HG02759 (cell line): ENCODE measurements around the gene NGEF.
"Not testable (repeated sequence)": the region's sequence is repeated elsewhere in the genome, so short reads cannot be mapped to it uniquely, and the experiment has no call there.

Experiments used
- ATAC-seq: cut with Tn5 transposase; IDR thresholded peaks from one replicate; pipeline ENCODE4 v1.9.1; 2021; ENCODE audit warnings: mild to moderate bottlenecking, moderate library complexity; ENCODE audit not compliant: unreplicated experiment

The NGEF gene

GRCh38 chr2:232929303-232930058 is 83.6 kb downstream of the NGEF start:
- no peak for ATAC-seq

DNA sequence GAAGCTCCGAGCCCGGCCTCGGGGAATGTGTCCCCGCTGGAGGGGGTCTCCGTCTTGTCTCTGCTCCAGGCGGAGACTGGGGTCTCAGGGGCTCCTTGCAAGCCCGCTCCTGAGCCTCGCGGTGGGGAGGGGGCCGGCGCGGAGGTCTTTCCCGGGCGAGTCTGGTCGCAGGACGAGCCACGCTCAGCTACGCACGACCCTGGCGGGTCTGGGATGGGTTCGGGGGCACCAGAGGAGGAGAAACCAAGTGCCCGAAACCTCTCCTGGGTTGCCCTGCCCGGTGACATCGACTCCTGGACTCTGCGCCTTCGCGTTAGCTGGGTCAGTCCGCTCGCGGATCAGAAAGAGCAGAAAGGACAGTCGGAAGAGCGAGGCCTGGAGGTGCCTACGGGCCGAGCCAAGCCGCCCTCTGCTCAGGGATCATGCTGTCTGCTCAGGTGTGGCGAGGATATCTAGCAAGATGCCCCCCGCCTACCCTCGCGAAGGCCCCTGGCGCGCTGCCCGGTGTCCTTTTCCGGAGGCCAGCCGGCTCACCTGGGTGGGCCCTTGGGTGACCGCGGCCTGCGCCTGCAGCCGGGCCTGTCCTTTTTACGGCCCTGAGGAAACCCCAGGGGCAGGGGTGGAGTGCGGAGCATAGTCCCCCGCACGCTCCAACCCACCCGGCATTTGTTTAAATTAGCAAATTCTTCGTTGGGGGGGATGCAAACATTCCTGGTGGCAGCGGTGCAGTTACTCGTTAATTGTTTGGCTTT is 84.3 kb downstream of the NGEF start:
- ATAC-seq: no peak

- no peak for ATAC-seq
Measured at GRCh38 chr2:232927793-232928550, 85.1 kb downstream of the NGEF start.

DNA sequence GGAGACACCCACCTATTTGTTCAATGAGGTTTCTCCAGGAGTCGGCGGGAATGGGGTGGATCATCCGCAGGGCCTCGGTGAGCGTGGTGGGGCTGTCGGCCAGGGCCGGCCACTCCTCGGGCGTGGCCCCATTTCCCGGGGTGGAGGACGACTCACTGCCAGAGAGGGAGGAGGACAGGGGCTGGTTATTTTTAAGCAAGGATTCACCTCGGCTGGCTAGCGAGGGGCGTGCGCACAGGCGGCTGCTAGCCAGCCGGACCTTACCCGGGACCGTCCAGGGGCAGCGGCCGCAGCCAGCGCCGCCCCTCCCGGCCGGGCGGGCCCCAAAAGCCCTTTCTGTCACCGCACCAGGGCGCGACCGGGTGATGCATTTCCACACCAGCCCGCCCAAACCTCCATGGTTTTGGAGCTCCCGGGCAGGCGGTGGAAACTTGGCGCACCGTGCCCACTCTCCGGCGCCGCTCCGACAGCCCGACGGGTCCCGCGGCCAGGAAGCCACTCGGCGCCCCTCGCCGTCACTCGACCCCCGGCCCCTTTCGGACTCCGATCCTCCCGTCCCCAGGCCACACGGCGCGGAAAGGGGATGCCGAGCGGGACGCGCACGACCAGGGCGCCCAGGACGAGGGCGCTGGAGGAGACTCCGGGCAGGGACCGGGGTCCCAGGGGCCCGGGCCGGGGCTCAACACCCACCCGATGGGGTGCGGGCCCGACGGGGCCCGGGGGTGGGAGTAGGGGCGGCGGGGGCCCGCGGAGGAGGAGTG is 85.8 kb downstream of the NGEF start:
- no peak for ATAC-seq

DNA sequence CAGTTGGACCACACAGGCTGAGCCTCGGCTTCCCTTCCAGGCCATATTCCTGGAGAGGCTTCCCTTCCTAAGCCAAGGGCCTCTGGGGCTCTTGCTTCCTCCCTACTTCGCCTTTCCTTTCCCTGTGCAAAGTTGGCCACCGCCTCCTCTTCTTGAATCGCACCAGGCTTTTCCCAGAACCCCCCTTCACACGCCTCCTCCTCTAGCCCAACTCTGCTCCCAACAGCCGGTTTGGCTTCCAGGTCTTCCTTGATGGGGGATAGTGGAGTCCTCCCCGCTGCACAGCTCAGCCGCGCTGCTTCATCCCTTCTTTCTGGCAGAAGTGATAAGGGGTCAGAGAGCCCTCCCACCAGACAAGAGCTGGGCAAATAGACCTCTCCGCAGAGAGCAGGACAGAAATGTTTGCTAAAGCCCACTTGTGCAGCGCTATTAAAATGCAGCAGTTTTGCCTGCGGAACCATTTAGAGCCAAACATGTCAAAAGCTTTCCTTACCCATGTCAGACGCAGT is 86.6 kb downstream of the NGEF start:
- no peak for ATAC-seq

DNA sequence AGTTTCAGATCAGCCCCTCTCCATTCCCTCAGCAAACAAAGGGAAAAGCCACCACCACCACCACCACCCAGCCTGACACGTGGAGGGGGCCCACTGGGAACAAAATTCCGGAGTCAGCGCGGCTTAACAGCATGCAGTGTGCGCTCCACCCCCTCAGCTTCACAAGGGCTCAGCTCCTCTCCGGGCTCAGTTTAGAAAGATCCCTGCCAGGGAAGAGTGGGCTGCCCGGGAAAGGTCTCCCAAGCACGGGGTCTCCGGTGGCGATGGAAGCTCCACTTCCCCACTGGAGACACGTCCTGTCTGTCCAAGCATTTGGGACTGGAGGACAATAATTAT is 87.3 kb downstream of the NGEF start:
- no peak for ATAC-seq

- no peak for ATAC-seq
Measured at GRCh38 chr2:232925153-232925820, 87.8 kb downstream of the NGEF start.

GRCh38 chr2:232924433-232924832 is 88.6 kb downstream of the NGEF start:
- no peak for ATAC-seq

GRCh38 chr2:232920760-232921159 is 92.3 kb downstream of the NGEF start:
- no peak for ATAC-seq

DNA sequence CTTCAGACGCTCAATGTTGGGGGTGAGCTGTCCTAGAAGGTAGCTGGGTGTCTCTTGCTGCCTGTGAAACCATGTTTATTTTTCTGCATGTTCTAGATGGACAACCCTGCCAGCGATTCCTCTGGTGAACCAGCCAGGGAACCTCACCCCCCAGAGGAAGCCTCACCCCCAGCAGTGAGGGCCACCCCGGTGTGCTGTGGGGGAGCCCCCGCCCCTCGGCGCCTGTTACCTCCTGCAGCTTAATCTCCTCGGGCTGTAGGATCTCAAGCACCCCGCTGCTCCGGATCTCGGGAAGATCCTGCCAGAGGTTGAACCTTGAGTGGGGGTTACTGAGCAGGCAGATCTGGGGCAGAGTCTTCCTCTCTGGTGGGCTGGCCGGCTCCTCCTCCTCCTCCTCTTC is 93.0 kb downstream of the NGEF start:
- ATAC-seq: no peak

DNA sequence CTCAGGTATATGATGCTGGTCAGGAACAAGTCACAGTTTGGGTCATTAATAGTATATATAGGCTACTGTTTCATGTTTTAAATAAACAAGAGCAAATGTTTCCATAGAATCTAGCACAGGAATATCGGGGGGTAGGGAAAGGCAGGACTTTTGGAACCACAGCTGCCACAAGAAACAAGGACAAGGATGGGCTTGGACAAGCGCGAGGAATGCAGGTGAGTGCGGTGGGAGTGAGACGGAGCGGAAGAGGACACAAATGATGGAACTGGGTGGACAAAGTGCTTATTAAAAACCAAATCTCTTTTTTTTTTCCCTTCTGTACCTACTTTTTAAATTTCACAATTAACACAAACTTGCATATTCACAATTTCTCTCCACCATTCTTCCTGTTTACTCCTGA is 93.9 kb downstream of the NGEF start:
- no peak for ATAC-seq

GRCh38 chr2:232913903-232914302 is 99.2 kb downstream of the NGEF start:
- ATAC-seq: no peak

- no peak for ATAC-seq
Measured at GRCh38 chr2:232911712-232912277, 101.3 kb downstream of the NGEF start.

- no peak for ATAC-seq
Measured at GRCh38 chr2:232910376-232910775, 102.7 kb downstream of the NGEF start.

- ATAC-seq: no peak
Measured at GRCh38 chr2:232908695-232909094, 104.4 kb downstream of the NGEF start.

GRCh38 chr2:232907718-232908085 is 105.4 kb downstream of the NGEF start:
- ATAC-seq: not testable (repeated sequence)

GRCh38 chr2:232906867-232907717 is 106.0 kb downstream of the NGEF start:
- ATAC-seq: not testable (repeated sequence)

GRCh38 chr2:232903989-232904388 is 109.1 kb downstream of the NGEF start:
- ATAC-seq: no peak
